NB4 (cell line): ENCODE data around the gene LARP4B.

Experiments
- MYC ChIP-seq: IDR thresholded peaks from 2 replicates; pipeline ENCODE4 v1.6.1; 2011; ENCODE audit warnings: low read depth, low read length
- POLR2A ChIP-seq: IDR thresholded peaks from 2 replicates; pipeline ENCODE4 v1.6.1; 2011; ENCODE audit warnings: mild to moderate bottlenecking; ENCODE audit not compliant: insufficient read length; ENCODE audit errors: extremely low read depth
- TF ChIP-seq, protein P1 (sequence below): IDR thresholded peaks from one replicate; pipeline ENCODE4 v1.5.1; 2012; ENCODE audit warnings: low read depth, low read length
- TF ChIP-seq, protein P2 (sequence below): IDR thresholded peaks from 2 replicates; pipeline ENCODE4 v1.6.1; 2011; ENCODE audit warnings: low read depth, low read length

GRCh38 chr10:774223-774622, 157.3 kb downstream of the LARP4B start:
- TF ChIP-seq, protein P1, sequence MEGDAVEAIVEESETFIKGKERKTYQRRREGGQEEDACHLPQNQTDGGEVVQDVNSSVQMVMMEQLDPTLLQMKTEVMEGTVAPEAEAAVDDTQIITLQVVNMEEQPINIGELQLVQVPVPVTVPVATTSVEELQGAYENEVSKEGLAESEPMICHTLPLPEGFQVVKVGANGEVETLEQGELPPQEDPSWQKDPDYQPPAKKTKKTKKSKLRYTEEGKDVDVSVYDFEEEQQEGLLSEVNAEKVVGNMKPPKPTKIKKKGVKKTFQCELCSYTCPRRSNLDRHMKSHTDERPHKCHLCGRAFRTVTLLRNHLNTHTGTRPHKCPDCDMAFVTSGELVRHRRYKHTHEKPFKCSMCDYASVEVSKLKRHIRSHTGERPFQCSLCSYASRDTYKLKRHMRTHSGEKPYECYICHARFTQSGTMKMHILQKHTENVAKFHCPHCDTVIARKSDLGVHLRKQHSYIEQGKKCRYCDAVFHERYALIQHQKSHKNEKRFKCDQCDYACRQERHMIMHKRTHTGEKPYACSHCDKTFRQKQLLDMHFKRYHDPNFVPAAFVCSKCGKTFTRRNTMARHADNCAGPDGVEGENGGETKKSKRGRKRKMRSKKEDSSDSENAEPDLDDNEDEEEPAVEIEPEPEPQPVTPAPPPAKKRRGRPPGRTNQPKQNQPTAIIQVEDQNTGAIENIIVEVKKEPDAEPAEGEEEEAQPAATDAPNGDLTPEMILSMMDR = no peak
- TF ChIP-seq, protein P2, sequence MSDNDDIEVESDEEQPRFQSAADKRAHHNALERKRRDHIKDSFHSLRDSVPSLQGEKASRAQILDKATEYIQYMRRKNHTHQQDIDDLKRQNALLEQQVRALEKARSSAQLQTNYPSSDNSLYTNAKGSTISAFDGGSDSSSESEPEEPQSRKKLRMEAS = no peak
- TF ChIP-seq POLR2A = no peak
- TF ChIP-seq MYC = no peak
